ENCODE data around the gene PRKN.

GRCh38 chr6:161532536-161532935 lies 1195.0 kb downstream of the PRKN start:
- TF ChIP-seq, protein P1, sequence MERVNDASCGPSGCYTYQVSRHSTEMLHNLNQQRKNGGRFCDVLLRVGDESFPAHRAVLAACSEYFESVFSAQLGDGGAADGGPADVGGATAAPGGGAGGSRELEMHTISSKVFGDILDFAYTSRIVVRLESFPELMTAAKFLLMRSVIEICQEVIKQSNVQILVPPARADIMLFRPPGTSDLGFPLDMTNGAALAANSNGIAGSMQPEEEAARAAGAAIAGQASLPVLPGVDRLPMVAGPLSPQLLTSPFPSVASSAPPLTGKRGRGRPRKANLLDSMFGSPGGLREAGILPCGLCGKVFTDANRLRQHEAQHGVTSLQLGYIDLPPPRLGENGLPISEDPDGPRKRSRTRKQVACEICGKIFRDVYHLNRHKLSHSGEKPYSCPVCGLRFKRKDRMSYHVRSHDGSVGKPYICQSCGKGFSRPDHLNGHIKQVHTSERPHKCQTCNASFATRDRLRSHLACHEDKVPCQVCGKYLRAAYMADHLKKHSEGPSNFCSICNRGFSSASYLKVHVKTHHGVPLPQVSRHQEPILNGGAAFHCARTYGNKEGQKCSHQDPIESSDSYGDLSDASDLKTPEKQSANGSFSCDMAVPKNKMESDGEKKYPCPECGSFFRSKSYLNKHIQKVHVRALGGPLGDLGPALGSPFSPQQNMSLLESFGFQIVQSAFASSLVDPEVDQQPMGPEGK (CRISPR knock-in tag; IDR thresholded peaks at IDR 0.05; ENCODE audit: borderline replicate concordance), result no peak
- TF ChIP-seq CSRNP3 (CRISPR knock-in tag; IDR thresholded peaks at IDR 0.05), result no peak
- no peak for TF ChIP-seq ZNF70 (CRISPR knock-in tag; IDR thresholded peaks at IDR 0.05)
- TF ChIP-seq SNAI2 (CRISPR knock-in tag; IDR thresholded peaks at IDR 0.05), result no peak
- no peak for TF ChIP-seq ESRRG (CRISPR knock-in tag; IDR thresholded peaks at IDR 0.05)

Data from SK-N-SH treated with all-trans-retinoic acid at 6 μM for 48 hours (cell line).